ENCODE results near the gene AGPAT3. TPM values are rescaled to one million over a fixed set of nuclear protein-coding genes. Genes with fewer than 3 reads are reported as not detected.
A peak's percentile ranks its signal among the peaks of the same experiment; 100 is the strongest.

The AGPAT3 gene
- total RNA-seq, 1 donor from 2014 or later: 57.7 TPM

DNA sequence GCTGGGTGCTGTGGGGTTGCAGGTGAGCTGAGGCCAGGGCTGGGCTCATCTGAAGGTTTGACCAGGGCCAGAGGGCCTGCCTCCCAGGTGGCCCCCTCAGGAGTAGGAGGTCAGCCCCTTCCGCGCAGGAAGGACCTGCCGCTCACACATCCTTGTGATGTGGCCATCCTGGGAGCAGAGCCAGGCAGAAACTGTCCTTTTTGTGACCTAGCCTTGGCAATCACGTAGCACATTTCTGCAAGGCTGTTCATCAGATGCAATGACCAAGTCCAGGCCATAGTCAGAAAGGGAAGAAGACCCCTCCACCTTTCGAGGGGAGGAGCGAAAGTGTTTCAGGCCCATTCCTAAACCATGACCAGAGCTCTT, 91.6 kb downstream of the AGPAT3 start:
- intact Hi-C loops (cut with micrococcal nuclease): no loop called here
- Mint-ChIP-seq H3K4me3 (peak overlapping the region; percentile 36), H3K27ac (no peak overlapping the region), H3K36me3 (ENCODE audit: low read depth) (peaks cover 22% of the 10 kb centered on the region), H3K4me1 (peaks cover 31% of the 10 kb centered on the region), H3K27me3 (no peaks in the 10 kb centered on the region), H3K9me3 (no peaks in the 10 kb centered on the region)
- DNase-seq: no peak
- CTCF ChIA-PET: no interaction called here
- TF ChIP-seq, protein P1, sequence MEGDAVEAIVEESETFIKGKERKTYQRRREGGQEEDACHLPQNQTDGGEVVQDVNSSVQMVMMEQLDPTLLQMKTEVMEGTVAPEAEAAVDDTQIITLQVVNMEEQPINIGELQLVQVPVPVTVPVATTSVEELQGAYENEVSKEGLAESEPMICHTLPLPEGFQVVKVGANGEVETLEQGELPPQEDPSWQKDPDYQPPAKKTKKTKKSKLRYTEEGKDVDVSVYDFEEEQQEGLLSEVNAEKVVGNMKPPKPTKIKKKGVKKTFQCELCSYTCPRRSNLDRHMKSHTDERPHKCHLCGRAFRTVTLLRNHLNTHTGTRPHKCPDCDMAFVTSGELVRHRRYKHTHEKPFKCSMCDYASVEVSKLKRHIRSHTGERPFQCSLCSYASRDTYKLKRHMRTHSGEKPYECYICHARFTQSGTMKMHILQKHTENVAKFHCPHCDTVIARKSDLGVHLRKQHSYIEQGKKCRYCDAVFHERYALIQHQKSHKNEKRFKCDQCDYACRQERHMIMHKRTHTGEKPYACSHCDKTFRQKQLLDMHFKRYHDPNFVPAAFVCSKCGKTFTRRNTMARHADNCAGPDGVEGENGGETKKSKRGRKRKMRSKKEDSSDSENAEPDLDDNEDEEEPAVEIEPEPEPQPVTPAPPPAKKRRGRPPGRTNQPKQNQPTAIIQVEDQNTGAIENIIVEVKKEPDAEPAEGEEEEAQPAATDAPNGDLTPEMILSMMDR (IDR thresholded peaks at IDR 0.05): no peak
- ATAC-seq (ENCODE audit: low read depth): no peak
- POLR2A ChIA-PET: no interaction called here

DNA sequence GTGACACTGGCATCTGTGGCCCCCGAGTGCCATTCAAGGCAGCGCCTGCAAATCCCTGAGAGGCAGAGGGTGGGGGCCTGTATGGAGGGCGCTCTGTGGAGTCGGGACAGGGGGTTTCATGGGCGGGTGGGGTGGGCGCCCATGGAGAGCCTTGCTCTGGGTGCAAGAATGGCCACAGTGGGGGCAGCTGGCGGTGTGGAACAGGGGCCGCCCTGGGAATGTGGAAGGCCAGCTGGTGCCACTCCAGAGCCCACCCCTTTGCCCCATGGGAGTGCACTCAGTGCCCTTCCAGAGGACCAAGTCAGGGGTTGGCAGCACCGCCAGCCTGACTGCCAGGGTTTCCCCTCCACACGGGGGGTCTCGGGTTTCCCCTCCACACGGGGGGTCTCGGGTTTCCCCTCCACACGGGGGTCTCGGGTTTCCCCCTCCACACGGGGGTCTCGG, 92.1 kb downstream of the AGPAT3 start:
- ChIA-PET CTCF (no interaction called here), POLR2A (no interaction called here)
- ATAC-seq (ENCODE audit: low read depth): peak; percentile 53
- intact Hi-C loops (cut with micrococcal nuclease): no loop called here
- H3K4me3 Mint-ChIP-seq: peak overlapping the region; percentile 36
- H3K4me1 Mint-ChIP-seq: peaks cover 34% of the 10 kb centered on the region
- no peaks in the 10 kb centered on the region for H3K27me3 Mint-ChIP-seq
- H3K36me3 Mint-ChIP-seq (ENCODE audit: low read depth): peaks cover 23% of the 10 kb centered on the region
- DNase-seq: no peak
- no peaks in the 10 kb centered on the region for H3K9me3 Mint-ChIP-seq
- no peak overlapping the region for H3K27ac Mint-ChIP-seq
- TF ChIP-seq, protein P1 (IDR thresholded peaks at IDR 0.05): no peak

DNA sequence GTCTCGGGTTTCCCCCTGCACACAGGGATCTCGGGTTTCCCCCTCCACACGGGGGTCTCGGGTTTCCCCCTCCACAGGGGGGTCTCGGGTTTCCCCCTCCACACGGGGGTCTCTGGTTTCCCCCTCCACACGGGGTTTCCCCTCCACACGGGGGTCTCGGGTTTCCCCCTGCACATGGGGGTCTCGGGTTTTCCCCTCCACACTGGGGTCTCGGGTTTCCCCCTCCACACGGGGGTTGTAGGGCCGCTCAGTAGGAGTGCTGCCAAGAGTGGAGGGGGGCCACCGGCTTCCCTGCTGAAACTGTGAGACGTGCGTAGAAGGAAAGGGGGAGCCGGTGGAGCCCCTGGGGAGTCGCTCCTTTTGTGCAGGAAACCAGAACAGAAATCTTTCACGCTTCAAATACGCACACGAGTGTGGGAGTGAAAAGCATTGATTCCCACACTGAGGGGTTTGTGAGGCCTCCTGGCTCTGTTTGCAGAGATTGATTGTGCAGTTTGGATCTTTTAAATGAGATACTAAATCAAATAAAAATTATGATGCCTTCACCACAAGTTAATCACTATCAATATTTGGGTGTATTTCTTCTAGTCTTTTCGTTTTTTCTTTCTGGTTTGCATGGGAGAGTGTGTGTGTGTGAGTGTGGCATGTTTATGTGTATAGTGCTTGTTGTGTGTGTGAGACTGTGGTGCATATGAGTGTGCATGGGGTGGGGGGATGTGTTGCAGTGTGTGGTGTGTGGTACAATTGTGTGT, 92.8 kb downstream of the AGPAT3 start:
- DNase-seq (no peak), ATAC-seq (ENCODE audit: low read depth) (peak; percentile 59)
- no peaks in the 10 kb centered on the region for H3K9me3 Mint-ChIP-seq
- peaks cover 34% of the 10 kb centered on the region for H3K4me1 Mint-ChIP-seq
- ChIA-PET POLR2A (no interaction called here), CTCF (no interaction called here)
- no peaks in the 10 kb centered on the region for H3K27me3 Mint-ChIP-seq
- H3K36me3 Mint-ChIP-seq (ENCODE audit: low read depth): peaks cover 26% of the 10 kb centered on the region
- TF ChIP-seq, protein P1 (IDR thresholded peaks at IDR 0.05): no peak
- H3K27ac Mint-ChIP-seq: no peak overlapping the region
- intact Hi-C loops (cut with micrococcal nuclease): no loop called here
- no peak overlapping the region for H3K4me3 Mint-ChIP-seq

DNA sequence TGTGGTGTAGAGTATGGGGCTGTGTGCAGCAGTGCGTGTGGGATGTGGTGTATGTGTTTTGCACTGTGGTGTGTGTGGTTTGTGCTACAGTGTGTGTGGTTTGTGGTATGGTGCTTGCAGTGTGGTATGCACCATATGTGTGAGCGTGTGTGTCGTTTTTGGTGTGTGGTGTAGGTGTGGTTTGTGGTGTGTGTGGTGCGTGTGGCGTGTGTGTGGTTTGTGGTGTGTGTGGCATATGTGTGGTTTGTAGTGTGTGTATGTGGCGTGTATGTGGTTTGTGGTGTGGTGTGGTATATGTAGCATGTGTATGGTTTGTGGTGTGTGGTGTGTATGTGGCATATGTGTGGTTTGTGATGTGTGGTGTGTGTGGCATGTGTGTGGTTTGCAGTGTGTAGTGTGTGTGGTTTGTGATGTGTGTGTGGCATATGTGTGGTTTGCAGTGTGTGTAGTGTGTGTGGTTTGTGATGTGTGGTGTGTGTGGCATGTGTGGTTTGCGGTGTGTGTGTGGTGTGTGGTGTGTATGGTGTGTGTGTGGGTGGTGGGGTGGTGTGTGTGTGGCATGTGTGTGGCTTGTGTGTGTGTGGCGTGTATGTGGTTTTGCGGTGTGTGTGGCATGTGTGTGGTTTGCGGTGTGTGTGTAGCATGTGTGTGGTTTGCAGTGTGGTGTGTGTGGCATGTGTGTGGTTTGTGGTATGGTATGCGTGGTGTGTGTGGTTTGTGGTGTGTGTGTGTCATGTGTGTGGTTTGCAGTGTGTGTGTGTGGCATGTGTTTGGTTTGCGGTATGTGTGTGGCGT, 93.5 kb downstream of the AGPAT3 start:
- intact Hi-C loops (cut with micrococcal nuclease): no loop called here
- Mint-ChIP-seq H3K27ac (no peak overlapping the region), H3K4me1 (peaks cover 34% of the 10 kb centered on the region), H3K36me3 (ENCODE audit: low read depth) (peaks cover 30% of the 10 kb centered on the region), H3K9me3 (no peaks in the 10 kb centered on the region), H3K27me3 (no peaks in the 10 kb centered on the region), H3K4me3 (no peak overlapping the region)
- ChIA-PET POLR2A (no interaction called here), CTCF (no interaction called here)
- no peak for DNase-seq
- TF ChIP-seq, protein P1 (IDR thresholded peaks at IDR 0.05): no peak
- ATAC-seq (ENCODE audit: low read depth): no peak

Measured in activated B cell treated with CpG ODN at 0.5 μM for 24 hours (primary cell).